ENCODE data around the gene ZG16B.

DNA sequence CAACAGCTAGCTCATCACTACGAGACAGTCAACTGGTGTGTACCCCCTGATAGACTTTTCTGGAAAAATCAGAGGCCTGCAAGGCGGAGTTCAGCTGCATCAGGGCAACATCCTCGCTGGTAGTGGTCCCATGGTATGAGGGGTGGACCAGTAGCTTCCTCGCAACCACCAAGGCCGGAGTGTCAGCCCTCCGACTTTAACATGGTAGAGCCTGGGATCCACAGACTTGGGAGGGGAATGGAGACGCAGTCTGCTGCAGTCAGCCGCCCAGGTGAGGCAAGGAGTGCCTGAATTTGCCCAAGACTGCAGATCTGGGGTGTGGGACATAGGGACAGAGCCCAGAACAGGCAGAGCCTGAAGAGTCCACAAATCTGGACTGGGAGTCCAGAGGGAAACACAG, 13.4 kb downstream of the ZG16B start:
- TF ChIP-seq, protein P1, sequence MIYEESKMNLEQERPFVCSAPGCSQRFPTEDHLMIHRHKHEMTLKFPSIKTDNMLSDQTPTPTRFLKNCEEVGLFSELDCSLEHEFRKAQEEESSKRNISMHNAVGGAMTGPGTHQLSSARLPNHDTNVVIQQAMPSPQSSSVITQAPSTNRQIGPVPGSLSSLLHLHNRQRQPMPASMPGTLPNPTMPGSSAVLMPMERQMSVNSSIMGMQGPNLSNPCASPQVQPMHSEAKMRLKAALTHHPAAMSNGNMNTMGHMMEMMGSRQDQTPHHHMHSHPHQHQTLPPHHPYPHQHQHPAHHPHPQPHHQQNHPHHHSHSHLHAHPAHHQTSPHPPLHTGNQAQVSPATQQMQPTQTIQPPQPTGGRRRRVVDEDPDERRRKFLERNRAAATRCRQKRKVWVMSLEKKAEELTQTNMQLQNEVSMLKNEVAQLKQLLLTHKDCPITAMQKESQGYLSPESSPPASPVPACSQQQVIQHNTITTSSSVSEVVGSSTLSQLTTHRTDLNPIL (CRISPR knock-in tag; IDR thresholded peaks at IDR 0.05; ENCODE audit: low read depth): no peak
- TF ChIP-seq, protein P2, sequence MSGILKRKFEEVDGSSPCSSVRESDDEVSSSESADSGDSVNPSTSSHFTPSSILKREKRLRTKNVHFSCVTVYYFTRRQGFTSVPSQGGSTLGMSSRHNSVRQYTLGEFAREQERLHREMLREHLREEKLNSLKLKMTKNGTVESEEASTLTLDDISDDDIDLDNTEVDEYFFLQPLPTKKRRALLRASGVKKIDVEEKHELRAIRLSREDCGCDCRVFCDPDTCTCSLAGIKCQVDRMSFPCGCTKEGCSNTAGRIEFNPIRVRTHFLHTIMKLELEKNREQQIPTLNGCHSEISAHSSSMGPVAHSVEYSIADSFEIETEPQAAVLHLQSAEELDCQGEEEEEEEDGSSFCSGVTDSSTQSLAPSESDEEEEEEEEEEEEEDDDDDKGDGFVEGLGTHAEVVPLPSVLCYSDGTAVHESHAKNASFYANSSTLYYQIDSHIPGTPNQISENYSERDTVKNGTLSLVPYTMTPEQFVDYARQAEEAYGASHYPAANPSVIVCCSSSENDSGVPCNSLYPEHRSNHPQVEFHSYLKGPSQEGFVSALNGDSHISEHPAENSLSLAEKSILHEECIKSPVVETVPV (CRISPR knock-in tag; IDR thresholded peaks at IDR 0.05): no peak
- TF ChIP-seq ISL1 (CRISPR knock-in tag; IDR thresholded peaks at IDR 0.05): no peak

Data from SK-N-SH treated with all-trans-retinoic acid at 6 μM for 48 hours (cell line).